ENCODE data around the gene PRR18. TPM values are rescaled to one million over a fixed set of nuclear protein-coding genes. Genes with fewer than 3 reads are reported as not detected.

Gene PRR18
- total and polyA plus RNA-seq, 4 donors = 0.29 to 2.8 (median 1.1) TPM

- H3K9ac ChIP-seq (ENCODE audit: low read depth in 1 of 2, low read length in 2 of 2) = peak overlapping the region; percentile 46 to 84
- no peaks in the 10 kb centered on the region for H3K9me3 ChIP-seq (ENCODE audit: control insufficient read depth in 4 of 4, low read length in 3 of 4)
- peaks cover 0 to 11% (median 6%) of the 10 kb centered on the region in 4 donors for H3K36me3 ChIP-seq (ENCODE audit: control insufficient read depth in 4 of 4, insufficient read depth in 3 of 4, low read depth in 1 of 4, low read length in 3 of 4)
- peaks cover 3 to 30% (median 17%) of the 10 kb centered on the region in 4 donors for H3K4me1 ChIP-seq (ENCODE audit: control insufficient read depth in 4 of 4, insufficient read depth in 4 of 4, low read length in 3 of 4)
- TF ChIP-seq CTCF (IDR thresholded peaks at IDR 0.05; ENCODE audit: low read depth, low read length, missing input control) (no peak), FOXA1 (IDR thresholded peaks at IDR 0.05) (no peak), ZBTB33 (IDR thresholded peaks at IDR 0.05) (no peak), SP1 (IDR thresholded peaks at IDR 0.05) (no peak), RXRA (IDR thresholded peaks at IDR 0.05) (no peak), JUND (IDR thresholded peaks at IDR 0.05) (no peak)
- no peaks in the 10 kb centered on the region for H3K27me3 ChIP-seq (ENCODE audit: control insufficient read depth in 4 of 4, insufficient read depth in 4 of 4, low read length in 3 of 4)
- H3K4me3 ChIP-seq (ENCODE audit: low read depth in 1 of 3, low read length in 3 of 3) = peak overlapping the region; percentile 91 to 95 (median 94)
- WGBS = 44% methylated on average over 7 of the region's 7 CpGs
- no peak overlapping the region for H3K27ac ChIP-seq (ENCODE audit: low read depth in 1 of 2, low read length in 2 of 2)
- no peak for DNase-seq (ENCODE audit: low spot score)
Observed at GRCh38 chr6:166341464-166341863, 33.3 kb upstream of the PRR18 start.

- Histone ChIP-seq H3K9ac (ENCODE audit: low read depth in 1 of 2, low read length in 2 of 2) (no peak overlapping the region), H3K27me3 (ENCODE audit: control insufficient read depth in 4 of 4, insufficient read depth in 4 of 4, low read length in 3 of 4) (no peaks in the 10 kb centered on the region), H3K36me3 (ENCODE audit: control insufficient read depth in 4 of 4, insufficient read depth in 3 of 4, low read depth in 1 of 4, low read length in 3 of 4) (peaks cover 0 to 17% (median 10%) of the 10 kb centered on the region in 4 donors), H3K4me1 (ENCODE audit: control insufficient read depth in 4 of 4, insufficient read depth in 4 of 4, low read length in 3 of 4) (peaks cover 3 to 30% (median 17%) of the 10 kb centered on the region in 4 donors), H3K9me3 (ENCODE audit: control insufficient read depth in 4 of 4, low read length in 3 of 4) (no peaks in the 10 kb centered on the region), H3K27ac (ENCODE audit: low read depth in 1 of 2, low read length in 2 of 2) (no peak overlapping the region), H3K4me3 (ENCODE audit: low read depth in 1 of 3, low read length in 3 of 3) (no peak overlapping the region)
- TF ChIP-seq YY1 (IDR thresholded peaks at IDR 0.05) (no peak), SP1 (IDR thresholded peaks at IDR 0.05) (no peak), HNF4G (IDR thresholded peaks at IDR 0.05) (no peak), ATF3 (IDR thresholded peaks at IDR 0.05) (no peak), MAX (IDR thresholded peaks at IDR 0.05) (no peak), REST (IDR thresholded peaks at IDR 0.05) (no peak), HNF4A (conservative IDR thresholded peaks at IDR 0.05) (no peak), RXRA (IDR thresholded peaks at IDR 0.05) (no peak), GABPA (IDR thresholded peaks at IDR 0.05 in 1 of 2, conservative IDR thresholded peaks at IDR 0.05 in 1 of 2) (no peak), FOXA2 (IDR thresholded peaks at IDR 0.05) (no peak), NR2F2 (IDR thresholded peaks at IDR 0.05) (no peak), RAD21 (IDR thresholded peaks at IDR 0.05) (no peak), TAF1 (conservative IDR thresholded peaks at IDR 0.05) (no peak)
- no peak for DNase-seq (ENCODE audit: low spot score)
- WGBS = 97% methylated on average over 9 of the region's 9 CpGs
Observed at GRCh38 chr6:166338854-166339253, 30.7 kb upstream of the PRR18 start.
